ENCODE data around the gene TRIM34. TPM values are rescaled to one million over a fixed set of nuclear protein-coding genes. Genes with fewer than 3 reads are reported as not detected.
"Not testable (repeated sequence)": the region's sequence is repeated elsewhere in the genome, so short reads cannot be mapped to it uniquely, and the experiment has no call there.

TRIM34 gene
- total RNA-seq, 4 donors from 2014 or later: 1.5 to 9.8 (median 7.1) TPM

DNA sequence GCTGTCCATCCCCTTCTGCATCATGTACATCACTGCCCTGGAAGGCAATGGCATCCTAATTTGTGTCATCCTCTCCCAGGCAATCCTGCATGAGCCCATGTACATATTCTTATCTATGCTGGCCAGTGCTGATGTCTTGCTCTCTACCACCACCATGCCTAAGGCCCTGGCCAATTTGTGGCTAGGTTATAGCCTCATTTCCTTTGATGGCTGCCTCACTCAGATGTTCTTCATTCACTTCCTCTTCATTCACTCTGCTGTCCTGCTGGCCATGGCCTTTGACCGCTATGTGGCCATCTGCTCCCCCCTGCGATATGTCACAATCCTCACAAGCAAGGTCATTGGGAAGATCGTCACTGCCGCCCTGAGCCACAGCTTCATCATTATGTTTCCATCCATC is 43.8 kb upstream of the TRIM34 start:
- Histone ChIP-seq H3K27me3 (no peaks in the 10 kb centered on the region), H3K36me3 (no peaks in the 10 kb centered on the region), H3K4me3 (no peak overlapping the region), H3K27ac (no peak overlapping the region), H3K4me1 (no peaks in the 10 kb centered on the region), H3K9me3 (no peaks in the 10 kb centered on the region)
- no peak for DNase-seq
- 63 to 72% methylated on average over 2 to 4 of the region's 4 CpGs for WGBS, 2 donors (ENCODE audit: low coverage in 1 of 2)
- intact Hi-C loops (cut with DNase I; ENCODE audit: low total_unique reads) (no loop called here), in situ Hi-C loops (cut with MboI; ENCODE audit: low pct_ligation_motif_present in 1 of 4, low pct_unique_long_range_greater_than_20kb in 1 of 4, low sequenced_read_pairs in 3 of 4) (no loop called here)
- TF ChIP-seq, protein P1, sequence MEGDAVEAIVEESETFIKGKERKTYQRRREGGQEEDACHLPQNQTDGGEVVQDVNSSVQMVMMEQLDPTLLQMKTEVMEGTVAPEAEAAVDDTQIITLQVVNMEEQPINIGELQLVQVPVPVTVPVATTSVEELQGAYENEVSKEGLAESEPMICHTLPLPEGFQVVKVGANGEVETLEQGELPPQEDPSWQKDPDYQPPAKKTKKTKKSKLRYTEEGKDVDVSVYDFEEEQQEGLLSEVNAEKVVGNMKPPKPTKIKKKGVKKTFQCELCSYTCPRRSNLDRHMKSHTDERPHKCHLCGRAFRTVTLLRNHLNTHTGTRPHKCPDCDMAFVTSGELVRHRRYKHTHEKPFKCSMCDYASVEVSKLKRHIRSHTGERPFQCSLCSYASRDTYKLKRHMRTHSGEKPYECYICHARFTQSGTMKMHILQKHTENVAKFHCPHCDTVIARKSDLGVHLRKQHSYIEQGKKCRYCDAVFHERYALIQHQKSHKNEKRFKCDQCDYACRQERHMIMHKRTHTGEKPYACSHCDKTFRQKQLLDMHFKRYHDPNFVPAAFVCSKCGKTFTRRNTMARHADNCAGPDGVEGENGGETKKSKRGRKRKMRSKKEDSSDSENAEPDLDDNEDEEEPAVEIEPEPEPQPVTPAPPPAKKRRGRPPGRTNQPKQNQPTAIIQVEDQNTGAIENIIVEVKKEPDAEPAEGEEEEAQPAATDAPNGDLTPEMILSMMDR (IDR thresholded peaks at IDR 0.05): no peak
- no peak for TF ChIP-seq POLR2A (IDR thresholded peaks at IDR 0.05)
- TF ChIP-seq POLR2AphosphoS5 (IDR thresholded peaks at IDR 0.05): no peak
- TF ChIP-seq EP300 (IDR thresholded peaks at IDR 0.05; ENCODE audit: low read depth): no peak

- H3K4me1 ChIP-seq; intact Hi-C loops (cut with DNase I; ENCODE audit: low total_unique reads); in situ Hi-C loops (cut with MboI; ENCODE audit: low pct_ligation_motif_present in 1 of 4, low pct_unique_long_range_greater_than_20kb in 1 of 4, low sequenced_read_pairs in 3 of 4); H3K27ac ChIP-seq; H3K9me3 ChIP-seq; H3K36me3 ChIP-seq; H3K27me3 ChIP-seq; DNase-seq; H3K4me3 ChIP-seq: not testable (repeated sequence)
- 75 to 80% methylated on average over 1 to 5 of the region's 5 CpGs for WGBS, 2 donors (ENCODE audit: low coverage in 1 of 2)
These were observed 40.3 kb upstream of the TRIM34 start for GRCh38 chr11:5584458-5584857.

DNA sequence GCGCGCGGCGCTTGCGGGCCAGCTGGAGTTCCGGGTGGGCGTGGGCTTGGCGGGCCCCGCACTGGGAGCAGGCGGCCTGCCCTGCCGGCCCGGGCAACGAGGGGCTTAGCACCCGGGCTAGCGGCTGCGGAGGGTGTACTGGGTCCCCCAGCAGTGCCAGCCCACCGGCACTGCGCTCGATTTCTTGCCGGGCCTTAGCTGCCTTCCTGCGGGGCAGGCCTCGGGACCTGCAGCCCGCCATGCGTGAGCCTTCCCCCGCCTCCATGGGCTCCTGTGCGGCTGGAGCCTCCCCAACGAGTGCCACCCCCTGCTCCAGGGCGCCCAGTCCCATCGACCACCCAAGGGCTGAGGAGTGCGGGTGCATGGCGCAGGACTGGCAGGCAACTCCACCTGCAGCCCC is 34.9 kb upstream of the TRIM34 start:
- H3K36me3 ChIP-seq; H3K4me3 ChIP-seq; DNase-seq; H3K27me3 ChIP-seq; H3K27ac ChIP-seq; H3K4me1 ChIP-seq; in situ Hi-C loops (cut with MboI; ENCODE audit: low pct_ligation_motif_present in 1 of 4, low pct_unique_long_range_greater_than_20kb in 1 of 4, low sequenced_read_pairs in 3 of 4); H3K9me3 ChIP-seq: not testable (repeated sequence)
- intact Hi-C loops (cut with DNase I; ENCODE audit: low total_unique reads): loop anchor here (10.0 kb wide), 1 partner anchor 95 kb away; the partner anchor contains the start of genes TRIM22 and TRIM5
- WGBS, 2 donors (ENCODE audit: low coverage in 1 of 2): 97% methylated on average over 29 of the region's 31 CpGs; no CpG with 5 or more reads in 1 of the 2 donors

DNA sequence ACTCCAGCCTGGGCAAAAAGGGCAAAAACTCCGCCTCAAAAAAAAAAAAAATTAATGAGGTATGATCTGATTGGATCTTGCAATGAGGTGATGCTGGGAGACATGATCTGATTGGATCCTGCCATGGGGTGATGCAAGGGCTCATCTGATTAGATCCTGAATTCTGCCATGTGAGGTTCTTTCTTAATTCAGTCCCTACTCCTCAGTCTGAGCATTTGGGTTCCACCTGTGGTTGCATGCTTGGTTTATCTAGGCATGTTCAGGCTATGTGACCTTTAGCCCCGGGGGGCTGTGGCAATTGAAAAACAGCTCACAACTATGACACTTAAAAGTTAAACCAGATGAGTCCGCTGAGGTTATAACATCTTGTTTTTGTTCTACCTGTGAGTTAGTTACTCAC is 33.2 kb upstream of the TRIM34 start:
- in situ Hi-C loops (cut with MboI; ENCODE audit: low pct_ligation_motif_present in 1 of 4, low pct_unique_long_range_greater_than_20kb in 1 of 4, low sequenced_read_pairs in 3 of 4): no loop called here
- H3K27ac ChIP-seq: no peak overlapping the region
- DNase-seq: no peak
- no peaks in the 10 kb centered on the region for H3K9me3 ChIP-seq
- no peak for TF ChIP-seq POLR2AphosphoS5 (IDR thresholded peaks at IDR 0.05)
- TF ChIP-seq, protein P1 (IDR thresholded peaks at IDR 0.05): no peak
- no peak for TF ChIP-seq POLR2A (IDR thresholded peaks at IDR 0.05)
- TF ChIP-seq EP300 (IDR thresholded peaks at IDR 0.05; ENCODE audit: low read depth): no peak
- H3K4me3 ChIP-seq: no peak overlapping the region
- intact Hi-C loops (cut with DNase I; ENCODE audit: low total_unique reads): loop anchor here (10.0 kb wide), 1 partner anchor 93 kb away; the partner anchor contains the start of genes TRIM22 and TRIM5
- H3K4me1 ChIP-seq: peaks cover 0 to 1% (median 0%) of the 10 kb centered on the region in 4 donors
- WGBS, 2 donors (ENCODE audit: low coverage in 1 of 2): 55 to 93% methylated on average over 2 to 3 of the region's 3 CpGs
- no peaks in the 10 kb centered on the region for H3K27me3 ChIP-seq
- no peaks in the 10 kb centered on the region for H3K36me3 ChIP-seq

DNA sequence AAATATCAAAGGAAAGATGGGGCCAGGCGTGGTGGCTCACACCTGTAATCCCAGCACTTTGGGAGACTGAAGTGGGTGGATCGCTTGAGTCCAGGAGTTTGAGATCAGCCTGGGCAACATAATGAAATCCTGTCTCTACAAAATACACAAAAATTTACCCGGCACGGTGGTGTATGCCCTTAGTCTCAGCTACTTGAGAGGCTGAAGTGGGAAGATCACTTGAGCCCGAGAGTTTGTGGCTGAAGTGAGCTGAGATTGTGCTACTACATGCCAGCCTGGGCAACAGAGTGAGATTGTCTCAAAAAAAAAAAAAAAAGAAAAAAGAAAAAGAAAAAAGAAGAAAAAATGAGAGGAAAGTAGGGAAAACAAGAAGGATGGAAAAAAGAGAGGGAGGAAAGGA is 32.2 kb upstream of the TRIM34 start:
- in situ Hi-C loops (cut with MboI; ENCODE audit: low pct_ligation_motif_present in 1 of 4, low pct_unique_long_range_greater_than_20kb in 1 of 4, low sequenced_read_pairs in 3 of 4): no loop called here
- no peak overlapping the region for H3K27ac ChIP-seq
- no peak for DNase-seq
- WGBS, 2 donors (ENCODE audit: low coverage in 1 of 2): 82 to 89% methylated on average over 4 to 5 of the region's 5 CpGs
- H3K36me3 ChIP-seq: no peaks in the 10 kb centered on the region
- no peak overlapping the region for H3K4me3 ChIP-seq
- H3K9me3 ChIP-seq: no peaks in the 10 kb centered on the region
- H3K4me1 ChIP-seq: peaks cover 0 to 8% (median 4%) of the 10 kb centered on the region in 4 donors
- TF ChIP-seq, protein P1 (IDR thresholded peaks at IDR 0.05): no peak
- TF ChIP-seq POLR2A (IDR thresholded peaks at IDR 0.05) (no peak), POLR2AphosphoS5 (IDR thresholded peaks at IDR 0.05) (no peak), EP300 (IDR thresholded peaks at IDR 0.05; ENCODE audit: low read depth) (no peak)
- intact Hi-C loops (cut with DNase I; ENCODE audit: low total_unique reads): loop anchor here (10.0 kb wide), 1 partner anchor 92 kb away; the partner anchor contains the start of genes TRIM22 and TRIM5
- no peaks in the 10 kb centered on the region for H3K27me3 ChIP-seq

All from transverse colon (tissue), 4 donors.